Posterior cingulate gyrus (tissue), 11 donors: ENCODE results near the gene NUDT9.
"Not testable (repeated sequence)": the region's sequence is repeated elsewhere in the genome, so short reads cannot be mapped to it uniquely, and the experiment has no call there.

Experiments
- DNase-seq, 10 donors: peaks; one replicate each; pipeline versions ENCODE4 v3.0.0 to v3.0.0-alpha.2; 2020 to 2021; ENCODE audit warnings: mixed read lengths in 3 of 10
- intact Hi-C: fragments of 100-400 bp; cut with DNase I; formaldehyde crosslinking; loops from one replicate; pipeline ENCODE4 v1.15.1; 2023

The NUDT9 gene

DNA sequence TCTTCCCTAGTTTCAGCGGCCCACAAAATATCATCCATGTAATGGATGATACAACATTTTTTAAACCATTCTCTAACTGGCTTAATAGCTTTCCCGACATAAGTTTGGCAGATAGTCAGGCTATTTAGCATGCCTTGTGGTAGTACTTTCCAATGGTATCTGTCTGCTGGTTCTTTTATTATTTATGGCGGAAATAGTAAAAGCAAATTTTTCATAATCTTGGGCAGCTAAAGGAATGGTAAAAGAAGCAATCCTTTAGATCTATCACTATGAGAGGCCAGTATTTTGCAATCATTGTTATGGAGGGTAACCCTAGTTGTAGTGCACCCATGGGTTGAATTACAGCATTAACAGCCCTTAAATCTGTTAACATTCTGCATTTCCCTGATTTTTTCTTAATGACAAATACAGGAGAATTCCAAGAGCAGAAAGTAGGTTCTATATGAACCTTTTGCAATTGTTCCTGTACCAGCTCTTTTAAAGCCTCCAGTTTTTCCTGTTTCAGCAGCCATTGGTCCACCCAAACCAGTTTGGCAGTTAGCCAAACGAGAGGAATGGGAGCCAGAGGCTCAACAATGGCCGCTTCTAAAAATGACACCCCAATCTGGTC, 17.1 kb upstream of the NUDT9 start:
- intact Hi-C loops = no loop called here
- DNase-seq = no peak

DNA sequence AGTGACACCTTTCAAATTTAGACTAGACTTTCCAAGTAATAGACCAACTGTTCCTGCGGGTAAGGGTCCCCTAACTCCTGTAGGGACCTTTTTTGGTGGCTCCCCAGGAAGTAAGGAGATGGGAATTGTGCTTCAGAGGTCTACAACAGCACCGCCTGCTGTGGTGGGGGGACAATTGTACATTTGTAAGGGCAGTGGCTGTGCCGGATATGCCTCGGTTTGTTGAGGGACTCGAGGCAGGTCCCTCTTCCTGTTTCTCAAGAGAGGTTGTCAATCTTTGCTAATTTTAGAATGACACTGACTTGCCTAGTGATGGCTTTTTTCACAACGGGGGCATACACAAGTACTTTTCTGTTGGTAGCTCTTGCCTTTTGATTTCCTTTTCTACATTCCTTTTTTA, 15.9 kb upstream of the NUDT9 start:
- intact Hi-C loops = no loop called here
- no peak for DNase-seq

- DNase-seq, intact Hi-C loops: not testable (repeated sequence)
These were observed 15.5 kb upstream of the NUDT9 start for GRCh38 chr4:87406902-87407301.

DNA sequence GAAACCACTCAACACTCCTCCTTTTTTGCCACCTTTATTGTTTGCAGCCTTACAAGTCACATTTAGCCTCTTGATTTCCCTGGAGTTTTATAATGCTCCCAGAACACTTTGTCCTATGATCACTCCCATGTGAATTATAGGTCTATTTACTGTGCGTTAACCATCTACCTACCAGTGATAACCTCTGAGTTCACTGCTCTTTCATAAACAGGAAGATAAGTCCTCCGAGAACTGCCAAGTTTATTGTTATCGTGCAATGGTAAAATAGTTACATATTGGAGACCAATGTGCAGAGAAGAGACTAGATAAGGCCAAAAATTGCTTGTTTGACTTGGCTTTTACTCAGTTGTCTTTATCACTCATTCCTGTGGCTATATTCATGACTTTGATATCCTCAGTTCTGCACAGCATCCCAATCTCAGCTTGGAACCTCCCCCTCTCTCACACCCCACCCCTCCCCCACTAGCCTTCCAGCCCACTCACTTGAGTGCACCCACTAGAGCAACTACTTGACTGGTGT, 12.9 kb upstream of the NUDT9 start:
- DNase-seq = no peak
- intact Hi-C loops = no loop called here

DNA sequence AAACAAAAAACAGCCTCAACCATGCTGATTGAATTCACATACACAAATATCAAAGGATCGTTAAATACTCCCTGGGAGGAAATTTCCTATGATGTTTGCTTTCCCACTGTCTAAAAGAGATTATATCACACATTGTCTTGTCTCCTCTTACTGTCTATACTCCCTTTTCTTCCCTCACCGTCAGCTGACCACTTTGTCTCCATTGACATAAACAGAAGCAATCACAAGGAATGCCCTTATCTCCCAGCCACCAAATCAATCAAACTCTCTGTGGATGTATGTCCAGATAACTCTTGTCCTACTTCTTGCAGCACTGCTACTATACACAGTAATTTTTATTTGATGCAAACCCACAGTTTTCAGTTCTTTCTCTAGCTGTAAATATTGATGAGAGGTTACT, 12.2 kb upstream of the NUDT9 start:
- intact Hi-C loops = no loop called here
- no peak for DNase-seq

- DNase-seq = no peak
- intact Hi-C loops = no loop called here
These were observed 11.7 kb upstream of the NUDT9 start for GRCh38 chr4:87410679-87411078.

GRCh38 chr4:87414816-87415215, 7.6 kb upstream of the NUDT9 start:
- intact Hi-C loops = no loop called here
- DNase-seq = no peak

DNA sequence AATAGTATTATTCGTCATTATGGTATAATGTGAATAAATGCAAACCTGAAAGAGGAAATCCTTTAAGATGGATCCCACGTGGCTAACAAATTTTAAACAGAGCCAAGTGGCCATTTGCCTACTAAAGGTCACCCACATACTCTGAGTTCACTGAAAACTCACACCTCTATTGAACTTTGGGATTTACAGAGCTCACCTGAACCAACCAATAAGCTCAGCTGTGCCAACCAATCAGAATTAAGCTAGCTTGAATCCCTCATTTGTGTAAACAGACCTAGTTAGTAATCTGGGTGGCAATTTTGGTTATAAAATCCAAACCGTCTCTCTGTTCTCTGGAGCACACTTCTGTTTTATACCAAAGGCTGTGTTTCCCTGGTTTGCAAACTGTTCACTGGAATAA, 5.4 kb upstream of the NUDT9 start:
- intact Hi-C loops = no loop called here
- DNase-seq = no peak

- intact Hi-C loops = not testable (repeated sequence)
These were observed 4.0 kb upstream of the NUDT9 start for GRCh38 chr4:87418410-87418809.

GRCh38 chr4:87419578-87420249, 2.7 kb upstream of the NUDT9 start:
- intact Hi-C loops = loop anchor here (5.0 kb wide), 1 partner anchor 42 kb away; no protein-coding TSS in a partner anchor

More at GRCh38 chr4:87418410-87418809, 4.0 kb upstream of the NUDT9 start:
- not testable (repeated sequence) for DNase-seq

GRCh38 chr4:87420276-87420830, 2.0 kb upstream of the NUDT9 start:
- intact Hi-C loops = loop anchor here (5.0 kb wide), 1 partner anchor 43 kb away; no protein-coding TSS in a partner anchor
- DNase-seq = no peak

More at GRCh38 chr4:87419578-87420249, 2.7 kb upstream of the NUDT9 start:
- no peak for DNase-seq

DNA sequence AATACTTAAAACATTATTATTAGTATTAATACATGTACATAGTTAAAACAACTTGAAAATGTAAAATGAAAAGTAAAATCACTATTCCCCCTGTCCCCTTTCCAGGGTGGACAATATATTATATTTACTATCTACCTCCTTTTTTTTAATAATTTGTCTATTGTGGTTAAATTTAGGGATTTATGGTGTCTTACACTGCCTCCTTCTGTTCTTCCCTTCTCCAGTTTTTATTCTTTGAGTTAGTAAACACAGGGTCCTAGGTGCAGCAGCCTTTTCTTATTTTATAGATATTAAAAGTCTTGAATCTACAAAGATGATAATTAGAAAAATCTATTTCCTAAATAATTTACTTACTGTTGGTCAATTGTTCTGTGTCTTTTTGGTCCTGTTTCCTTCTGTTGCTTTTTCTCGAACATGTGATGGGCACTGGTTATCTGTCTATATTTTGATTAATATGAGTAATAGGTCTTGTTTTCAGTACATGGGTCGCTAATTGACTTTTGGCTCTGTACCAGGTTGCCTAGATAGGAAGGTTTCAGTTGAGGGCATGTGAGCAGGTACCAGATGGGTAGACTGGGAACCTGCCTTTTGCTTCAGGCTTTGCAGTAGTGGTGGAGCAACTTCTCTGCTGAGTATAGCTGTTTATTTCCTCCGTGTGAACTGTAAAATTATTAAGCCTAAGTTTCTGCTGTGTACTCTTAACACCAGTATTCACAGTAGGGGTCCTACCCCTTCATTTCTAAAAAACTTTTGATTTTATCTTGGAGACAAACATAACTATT, 1.1 kb downstream of the NUDT9 start:
- intact Hi-C loops = loop anchor here (2.0 to 5.0 kb wide), 2 partner anchors 33 to 46 kb away; partner anchors contain the start of gene HSD17B11
- no peak for DNase-seq

- not testable (repeated sequence) for DNase-seq
- intact Hi-C loops = loop anchor here (5.0 kb wide), 1 partner anchor 47 kb away; no protein-coding TSS in a partner anchor
These were observed 1.7 kb downstream of the NUDT9 start for GRCh38 chr4:87424099-87424543.

GRCh38 chr4:87425711-87426110, 3.3 kb downstream of the NUDT9 start:
- intact Hi-C loops = no loop called here
- no peak for DNase-seq

DNA sequence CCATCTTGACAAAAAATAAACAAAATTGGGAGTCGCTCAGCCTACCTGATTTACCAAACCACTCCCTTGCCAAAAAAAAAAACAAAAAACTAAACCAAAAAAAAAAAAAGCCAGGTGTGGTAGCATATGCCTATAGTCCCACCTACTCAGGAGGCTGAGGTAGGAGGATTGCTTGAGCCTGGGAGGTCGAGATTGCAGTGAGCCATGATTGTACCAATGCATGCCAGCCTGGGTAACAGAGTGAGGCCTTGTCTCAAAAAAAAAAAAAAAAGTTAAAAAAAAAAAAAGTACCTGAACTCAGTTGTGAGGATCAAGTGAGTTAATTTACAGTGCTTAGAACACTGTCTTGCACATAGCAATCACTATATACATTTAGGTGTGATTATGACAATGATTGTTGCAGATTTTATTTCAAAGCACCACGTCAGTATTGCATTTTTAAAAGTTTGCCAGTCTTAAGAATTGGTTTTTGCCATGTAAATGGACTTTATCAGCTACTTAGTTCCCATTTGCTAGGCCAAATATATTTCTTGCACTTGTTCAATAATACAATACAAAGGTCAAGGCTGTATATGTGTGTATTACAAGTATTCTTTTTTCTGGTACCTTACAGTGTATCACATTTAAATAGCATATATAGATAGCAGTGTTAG, 4.6 kb downstream of the NUDT9 start:
- intact Hi-C loops = no loop called here
- no peak for DNase-seq

DNA sequence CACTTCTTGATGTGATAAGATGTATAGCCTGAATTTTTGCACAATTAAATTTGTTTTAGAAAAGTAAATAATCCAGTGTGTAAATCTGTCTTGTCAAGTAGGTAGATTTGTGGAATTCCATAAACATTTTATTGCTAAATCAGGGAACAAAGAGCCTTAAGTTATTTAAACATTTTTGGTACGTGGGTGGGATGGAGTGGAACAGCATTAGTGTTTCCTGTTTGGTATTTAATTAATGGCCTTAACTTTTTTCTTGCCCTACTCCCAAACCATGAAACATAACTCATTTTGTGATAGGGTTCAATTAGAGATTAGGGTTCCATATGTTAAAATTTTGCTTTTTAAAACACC, 5.1 kb downstream of the NUDT9 start:
- intact Hi-C loops = no loop called here
- DNase-seq = no peak

DNA sequence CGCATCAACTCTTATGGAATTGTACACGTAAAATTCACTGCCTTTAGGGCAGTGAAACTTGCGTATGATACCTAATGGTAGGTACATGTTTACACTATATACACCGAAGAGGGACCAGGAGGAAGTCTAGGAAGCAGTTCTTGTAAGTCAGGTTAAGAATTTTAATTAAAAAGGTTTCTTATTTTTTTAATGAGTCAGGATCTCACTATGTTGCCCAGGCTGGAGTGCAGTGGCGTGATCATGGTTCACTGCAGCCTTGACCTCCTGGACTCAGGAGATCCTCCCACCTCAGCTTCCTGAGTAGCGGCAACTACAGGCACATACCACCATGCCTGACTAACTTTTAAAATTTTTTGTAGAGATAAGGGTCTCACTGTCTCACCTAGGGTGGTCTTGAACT, 6.6 kb downstream of the NUDT9 start:
- DNase-seq = no peak
- intact Hi-C loops = no loop called here

- intact Hi-C loops = no loop called here
These were observed 7.7 kb downstream of the NUDT9 start for GRCh38 chr4:87430038-87430437.

DNA sequence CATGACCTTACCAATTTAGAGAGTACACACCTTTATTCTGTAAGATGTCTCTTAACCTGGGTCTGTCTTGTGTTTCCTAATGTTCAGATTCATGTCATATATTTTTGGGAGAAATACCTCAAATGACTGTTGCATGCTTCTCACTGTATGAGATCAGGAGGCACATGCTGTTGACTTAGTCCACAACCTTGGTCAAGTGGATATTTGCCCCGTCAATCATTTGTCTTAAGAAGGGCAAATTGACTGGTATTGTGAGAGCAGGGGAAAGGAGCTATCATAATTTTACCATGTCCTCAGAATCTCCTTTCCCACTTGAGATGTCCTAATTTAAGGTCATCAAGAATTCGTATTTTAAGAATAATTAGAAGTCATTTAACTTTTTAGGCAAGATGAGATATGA, 11.0 kb downstream of the NUDT9 start:
- intact Hi-C loops = no loop called here
- no peak for DNase-seq

More at GRCh38 chr4:87430038-87430437, 7.7 kb downstream of the NUDT9 start:
- no peak for DNase-seq

DNA sequence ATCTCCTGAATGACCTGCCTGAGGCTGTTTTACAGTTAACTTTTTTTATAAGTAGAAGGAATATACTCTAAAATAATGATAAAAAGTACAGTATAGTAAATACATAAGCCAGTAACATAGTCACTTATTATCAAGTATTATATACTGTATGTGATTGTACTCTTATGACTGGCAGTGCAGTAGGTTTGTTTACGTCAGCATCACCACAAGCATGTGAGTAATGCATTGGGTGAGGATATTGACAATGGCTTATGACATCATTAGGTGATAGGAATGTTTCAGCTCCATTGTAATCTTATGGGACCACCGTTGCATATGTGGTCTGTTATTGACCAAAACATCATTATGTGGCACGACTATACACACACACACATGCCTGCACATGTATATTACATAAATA, 20.5 kb downstream of the NUDT9 start:
- intact Hi-C loops = no loop called here
- no peak for DNase-seq
